LNCAP (cell line): ENCODE measurements around the gene C22orf15.

Experiments
- CTCF ChIP-seq: fragments of 450-650 bp; IDR thresholded peaks from 2 replicates; pipeline ENCODE4 v1.5.1; 2017; ENCODE audit warnings: mild to moderate bottlenecking

Gene C22orf15

GRCh38 chr22:23753385-23753784, 9.4 kb upstream of the C22orf15 start:
- no peak for TF ChIP-seq CTCF

DNA sequence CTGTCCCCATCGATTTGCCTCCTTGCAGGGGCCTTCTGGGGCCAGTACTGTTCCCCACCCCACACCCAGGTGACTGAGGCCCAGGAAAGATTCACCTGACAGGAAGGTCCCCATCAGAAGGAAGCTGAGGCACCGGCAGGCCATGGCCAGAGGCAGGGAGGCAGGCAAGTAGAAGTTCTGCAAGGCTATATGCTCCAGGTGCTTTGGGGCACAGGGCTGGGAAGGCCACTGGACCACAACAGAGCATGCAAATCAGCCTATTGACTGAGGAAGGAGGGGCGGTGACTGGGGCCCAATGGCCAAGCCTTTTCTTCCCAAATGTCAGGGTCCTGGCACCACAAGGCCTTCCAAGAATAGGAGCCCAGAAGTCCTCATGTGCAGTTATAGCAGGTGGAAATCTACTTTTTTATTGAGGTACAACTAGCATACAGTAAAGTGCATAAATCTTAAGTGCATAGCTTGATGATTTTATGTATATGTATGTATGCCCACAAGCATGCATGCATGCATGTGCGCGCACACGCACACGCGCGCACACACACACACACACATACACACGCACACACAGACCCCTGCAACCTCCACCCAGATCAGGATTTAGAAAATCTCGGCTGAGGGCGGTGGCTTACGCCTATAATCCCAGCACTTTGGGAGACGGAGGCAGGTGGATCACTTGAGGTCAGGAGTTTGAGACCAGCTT, 8.4 kb upstream of the C22orf15 start, which contains the start of gene VPREB3:
Gene VPREB3 (minus strand): TSS at position 206 of the 700 bp plus-strand sequence. CDS start 62 bp downstream, at position 144.
- TF ChIP-seq CTCF, result no peak

GRCh38 chr22:23754980-23755636, 7.7 kb upstream of the C22orf15 start:
- TF ChIP-seq CTCF, result no peak

- TF ChIP-seq CTCF, result no peak
These were observed 7.1 kb upstream of the C22orf15 start for GRCh38 chr22:23755711-23756110.

- TF ChIP-seq CTCF, result no peak
These were observed 5.9 kb upstream of the C22orf15 start for GRCh38 chr22:23756891-23757290.

DNA sequence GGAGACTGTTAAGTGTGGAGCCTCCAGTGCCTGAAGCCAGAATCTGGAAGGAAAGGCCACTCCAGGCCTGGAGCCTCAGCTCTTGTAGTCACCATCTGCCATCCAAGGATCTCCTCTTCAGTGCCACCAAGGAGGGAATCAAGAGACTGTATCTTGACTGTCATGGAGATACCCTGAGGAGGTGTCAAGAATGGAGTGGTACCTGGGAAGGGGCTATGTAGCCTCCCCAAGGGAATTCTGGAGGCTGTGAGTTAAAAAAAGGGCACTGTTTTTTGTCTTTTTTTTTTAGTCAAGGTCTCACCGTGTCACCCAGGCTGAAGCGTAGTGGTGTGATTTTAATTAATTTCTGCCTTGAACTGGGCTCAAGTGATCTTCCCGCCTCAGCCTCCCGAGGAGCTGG, 3.2 kb upstream of the C22orf15 start:
- no peak for TF ChIP-seq CTCF

- no peak for TF ChIP-seq CTCF
These were observed 2.7 kb upstream of the C22orf15 start for GRCh38 chr22:23760056-23760455.
